GM12878 (cell line): ENCODE results near the gene CBLIF. TPM values are rescaled to one million over a fixed set of nuclear protein-coding genes. Genes with fewer than 3 reads are reported as not detected.

ENCODE experiments used
- ATAC-seq: fragments of 200-7000 bp; cut with Tn5 transposase; 3 replicates; pipeline ENCODE4 v1.9.1; 2020; ENCODE audit warnings: mild to moderate bottlenecking, moderate library complexity
- BruUV-seq: library from RNA; stranded (reverse); fragments of 400-500 nt; replicated peaks from 2 replicates; lab custom pipeline; 2021; lab: Mats Ljungman, UMichigan
- CTCF ChIA-PET: fragments of 300-600 bp; sonication (Branson Sonifier 250); formaldehyde crosslinking; extraction: SDS; loops from one replicate; lab custom pipeline; 2021; ENCODE audit warnings: inconsistent platforms; lab: Yijun Ruan, JAX
- POLR2A ChIA-PET: fragments of 350-600 bp; formaldehyde crosslinking; extraction: SDS; loops from one replicate; lab custom pipeline; 2021; ENCODE audit warnings: inconsistent platforms; lab: Charles Lee
- RAD21 ChIA-PET: fragments of 300-600 bp; sonication (Branson Sonifier 250); formaldehyde crosslinking; loops from one replicate; lab custom pipeline; 2023; ENCODE audit warnings: antibody characterized with exemption; ENCODE audit not compliant: unreplicated experiment; lab: Charles Lee
- SMC1A ChIA-PET: fragments of 300-600 bp; sonication (Branson Sonifier 250); formaldehyde crosslinking; loops from one replicate; lab custom pipeline; 2023; ENCODE audit not compliant: unreplicated experiment, uncharacterized antibody; lab: Charles Lee
- DNase-seq: peaks from one replicate; pipeline ENCODE4 v3.0.0-alpha.2; 2011; ENCODE audit warnings: low read depth, low spot score
- FAIRE-seq: peaks from 3 replicates; lab custom pipeline; 2011; peaks lifted over from hg19 to GRCh38; lab: Jason Lieb, UNC
- H2AFZ ChIP-seq: 2 replicates; pipeline ENCODE4 v1.6.0; 2011; ENCODE audit warnings: low read depth, low read length, control low read depth; ENCODE audit not compliant: control insufficient read depth
- H3K27ac ChIP-seq: 2 replicates; pipeline ENCODE4 v1.5.1; 2011; ENCODE audit warnings: control low read depth; ENCODE audit not compliant: control insufficient read depth, insufficient read depth
- H3K27me3 ChIP-seq, 2 experiments: replicated peaks in 1 of 2; 2 replicates each; pipeline versions ENCODE4 v1.6.0 to v1.6.1; 2011; ENCODE audit warnings: low read length in 1 of 2; ENCODE audit not compliant: control insufficient read depth in 2 of 2, insufficient read depth in 2 of 2
- H3K36me3 ChIP-seq, 2 experiments: 2 replicates each; pipeline ENCODE4 v1.5.1; 2011; ENCODE audit warnings: low read length in 1 of 2; ENCODE audit not compliant: control insufficient read depth in 2 of 2, insufficient read depth in 2 of 2
- H3K4me1 ChIP-seq: 2 replicates; pipeline ENCODE4 v1.6.1; 2011; ENCODE audit warnings: mild to moderate bottlenecking, low read length, moderate library complexity, mixed read lengths; ENCODE audit not compliant: control insufficient read depth, insufficient read depth
- H3K4me2 ChIP-seq: 2 replicates; pipeline ENCODE4 v1.6.0; 2011; ENCODE audit warnings: control low read depth; ENCODE audit not compliant: control insufficient read depth, insufficient read depth
- H3K4me3 ChIP-seq: fragments of 200-600 bp; sonication (generic); 2 replicates; pipeline ENCODE4 v1.5.1; 2016
- H3K79me2 ChIP-seq: 2 replicates; pipeline ENCODE4 v1.6.0; 2011; ENCODE audit warnings: low read length; ENCODE audit not compliant: control insufficient read depth, insufficient read depth
- H3K9ac ChIP-seq: 2 replicates; pipeline ENCODE4 v1.8.0; 2011; ENCODE audit warnings: low read length, control low read depth, mixed read lengths; ENCODE audit not compliant: control insufficient read depth, insufficient read depth
- H3K9me3 ChIP-seq: replicated peaks from 3 replicates; pipeline ENCODE4 v1.5.1; 2011; ENCODE audit warnings: mild to moderate bottlenecking, low read length; ENCODE audit not compliant: control insufficient read depth, insufficient read depth
- H4K20me1 ChIP-seq: 2 replicates; pipeline ENCODE4 v1.6.0; 2011; ENCODE audit not compliant: control insufficient read depth, insufficient read depth
- ATF7 ChIP-seq: fragments of 450-650 bp; IDR thresholded peaks from 2 replicates; pipeline ENCODE4 v1.6.1; 2016; ENCODE audit warnings: low read depth, mild to moderate bottlenecking
- CEBPB ChIP-seq, 2 experiments: fragments of 150-350 bp in 1 of 2; IDR thresholded peaks; 2 replicates each; pipeline ENCODE4 v1.6.1; 2012 to 2014; ENCODE audit warnings: low read depth in 2 of 2, low read length in 2 of 2, borderline replicate concordance in 1 of 2, inconsistent platforms in 1 of 2
- CHD4 ChIP-seq: fragments of 200-600 bp; sonication (generic); IDR thresholded peaks from 2 replicates; pipeline ENCODE4 v1.6.1; 2016; ENCODE audit warnings: mild to moderate bottlenecking
- CREM ChIP-seq: IDR thresholded peaks from 2 replicates; pipeline ENCODE4 v1.6.1; 2014; ENCODE audit warnings: antibody characterized with exemption, low read depth
- CTCF ChIP-seq, 3 experiments: IDR thresholded peaks in 2 of 3; conservative IDR thresholded peaks in 1 of 3; 2 replicates each; pipeline ENCODE4 v1.5.1; 2011; ENCODE audit warnings: low read depth in 3 of 3, low read length in 3 of 3, mild to moderate bottlenecking in 3 of 3, control low read depth in 2 of 3, moderate library complexity in 2 of 3, inconsistent platforms in 1 of 3, mixed read lengths in 1 of 3; ENCODE audit not compliant: control insufficient read depth in 2 of 3, insufficient read depth in 1 of 3; ENCODE audit errors: extremely low read depth in 1 of 3
- FOXM1 ChIP-seq: IDR thresholded peaks from 2 replicates; pipeline ENCODE4 v1.6.1; 2012; ENCODE audit warnings: low read depth, mild to moderate bottlenecking, inconsistent platforms, low read length, moderate library complexity
- MEF2B ChIP-seq: fragments of 450-650 bp; IDR thresholded peaks from 2 replicates; pipeline ENCODE4 v1.6.1; 2018; ENCODE audit warnings: mild to moderate bottlenecking, moderate library complexity; ENCODE audit not compliant: partially characterized antibody, poor library complexity, severe bottlenecking
- MTA2 ChIP-seq: fragments of 450-650 bp; IDR thresholded peaks from 2 replicates; pipeline ENCODE4 v1.6.1; 2016; ENCODE audit warnings: low read depth, mild to moderate bottlenecking, moderate library complexity
- POLR2AphosphoS2 ChIP-seq: IDR thresholded peaks from 2 replicates; pipeline ENCODE4 v1.6.1; 2011; ENCODE audit warnings: low read depth, mild to moderate bottlenecking, low read length, improper control_type of control experiment, moderate library complexity
- POU2F2 ChIP-seq: IDR thresholded peaks from 3 replicates; pipeline ENCODE4 v1.6.1; 2011; ENCODE audit warnings: low read depth, mild to moderate bottlenecking, low read length, borderline replicate concordance
- RAD21 ChIP-seq: IDR thresholded peaks from 2 replicates; pipeline ENCODE4 v1.6.1; 2011; ENCODE audit warnings: mild to moderate bottlenecking, low read depth, low read length, moderate library complexity; ENCODE audit not compliant: insufficient read depth
- RUNX3 ChIP-seq: IDR thresholded peaks from 2 replicates; pipeline ENCODE4 v1.6.1; 2012; ENCODE audit warnings: low read length, inconsistent platforms
- SMARCA5 ChIP-seq: fragments of 450-650 bp; IDR thresholded peaks from 2 replicates; pipeline ENCODE4 v1.6.1; 2017; ENCODE audit warnings: mild to moderate bottlenecking
- SMC3 ChIP-seq: IDR thresholded peaks from 2 replicates; pipeline ENCODE4 v1.6.1; 2011; ENCODE audit warnings: low read length, improper control_type of control experiment, borderline replicate concordance
- SREBF2 ChIP-seq: IDR thresholded peaks from 2 replicates; pipeline ENCODE4 v1.6.1; 2012; ENCODE audit warnings: mild to moderate bottlenecking, low read length
- YBX1 ChIP-seq: fragments of 450-650 bp; IDR thresholded peaks from 2 replicates; pipeline ENCODE4 v1.6.1; 2016; ENCODE audit warnings: antibody characterized with exemption
- ZNF207 ChIP-seq: fragments of 450-650 bp; IDR thresholded peaks from 2 replicates; pipeline ENCODE4 v1.6.1; 2014; ENCODE audit warnings: antibody characterized with exemption, mild to moderate bottlenecking, borderline replicate concordance
- WGBS: methylation state at CpG from one replicate; pipeline ENCODE4 v1.1.6; 2016; ENCODE audit warnings: low lambda C conversion rate; ENCODE audit not compliant: insufficient replicate concordance, insufficient coverage; ENCODE audit errors: missing lambda C conversion rate; 5-methylcytosine and 5-hydroxymethylcytosine counted together
- in situ Hi-C: fragments of 300-500 bp; cut with MboI; formaldehyde crosslinking; loops from 9 replicates; pipeline ENCODE4 v1.14.3; 2018; ENCODE audit warnings: mixed read lengths
- intact Hi-C: fragments of 100-400 bp; cut with micrococcal nuclease; formaldehyde crosslinking; loops from one replicate; pipeline ENCODE4 v1.14.2; 2022; ENCODE audit not compliant: unreplicated experiment
- polyA plus RNA-seq, 11 experiments: library from polyadenylated mRNA; depleted of rRNA in 4 of 11; unstranded in 6 of 11; stranded (reverse) in 5 of 11; fragments of >200 nt; fragmentation: Nextera tagmentation in 4 of 11; fragmentation: Illumina TruSeq in 1 of 11; extraction: Ambion mirVana in 4 of 11; extraction: Trizol in 1 of 11; gene quantifications; 1 replicate in 1 of 11; 2 replicates in 10 of 11; pipeline versions ENCODE4 v1.2.1 to v1.2.3, GENCODE V29; 2011 to 2016; ENCODE audit warnings: inconsistent platforms in 2 of 11, missing spikeins in 2 of 11, low read depth in 1 of 11
- total RNA-seq, 4 experiments: library from RNA; depleted of rRNA in 3 of 4; stranded (reverse); fragments of >200 nt in 3 of 4; fragmentation: Illumina TruSeq in 1 of 4; extraction: Trizol in 1 of 4; gene quantifications; 2 replicates each; pipeline versions ENCODE4 v1.2.1 to v1.2.3, GENCODE V29; 2013 to 2021

Gene CBLIF
- total and polyA plus RNA-seq, 10 of the 15 experiments (the other 5 are each of a cell fraction or from before 2014, with no cell fraction given), result not detected

DNA sequence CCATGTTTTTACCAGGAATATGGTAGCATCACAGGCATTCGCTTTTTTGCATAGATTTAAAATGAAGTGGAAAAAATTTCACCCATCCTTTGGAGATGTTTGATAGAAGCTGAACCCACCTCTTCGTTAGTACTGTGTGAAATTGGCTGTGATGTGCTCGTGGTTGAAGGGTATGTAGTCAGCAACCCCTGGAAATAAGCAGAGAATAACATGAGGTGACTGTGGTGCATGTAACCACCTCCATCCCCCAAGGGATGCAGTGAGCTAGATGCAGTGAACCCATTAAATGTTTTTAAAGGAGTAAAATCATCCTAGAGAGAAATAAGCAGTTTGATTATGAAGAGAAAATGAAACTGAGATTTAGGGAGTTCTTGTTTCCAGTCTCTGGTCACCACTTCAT, 15.9 kb downstream of the CBLIF start (continued):
- TF ChIP-seq CHD4, result no peak

DNA sequence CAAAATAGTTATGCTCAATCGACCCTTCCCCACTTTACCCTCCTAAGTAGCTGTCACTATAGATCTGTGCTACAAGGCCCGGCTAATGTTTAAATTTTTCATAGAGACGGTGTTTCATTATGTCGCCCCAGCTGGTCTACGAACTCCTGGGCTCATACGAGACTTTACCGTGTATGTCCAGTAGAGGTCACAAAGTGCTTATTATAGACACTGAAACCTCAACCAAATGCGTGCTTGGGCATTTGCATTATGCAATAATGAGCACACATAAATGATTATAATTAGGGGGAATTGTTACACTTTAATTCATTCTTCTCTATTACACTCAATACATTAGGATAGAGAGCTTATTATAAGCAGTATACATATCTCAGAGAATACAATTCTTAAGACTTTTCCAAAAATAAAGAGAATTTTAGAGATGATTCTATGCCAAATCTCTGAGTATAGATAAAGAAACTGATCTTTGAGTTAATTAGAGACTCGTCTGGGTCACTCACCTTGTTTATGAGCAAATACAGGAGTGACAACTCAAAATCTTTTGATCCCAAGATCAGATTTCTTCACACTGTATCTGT, 22.2 kb downstream of the CBLIF start:
- no peak overlapping the region for H3K4me3 ChIP-seq
- no peak overlapping the region; the same call in 1 of the 2 replicates for H2AFZ ChIP-seq
- SMC1A ChIA-PET, result interaction anchor here (0.6 to 2.8 kb wide), 5 partner anchors 96 to 1569 kb away, joined by 3 to 17 read pairs (median 5); partner anchors contain the start of gene TMEM216
- peak; percentile 58; the same call in 1 of the 3 replicates for TF ChIP-seq POU2F2
- TF ChIP-seq RUNX3, result peak; percentile 51; the same call in 1 of the 2 replicates
- TF ChIP-seq ATF7, result peak; percentile 33; the same call in 1 of the 2 replicates
- TF ChIP-seq FOXM1, result peak; percentile 28; the same call in 1 of the 2 replicates
- TF ChIP-seq SREBF2, result no peak
- peak; percentile 13; the same call in 1 of the 2 replicates for TF ChIP-seq MTA2
- no peak for TF ChIP-seq POLR2AphosphoS2
- 0 out of 2 replicates have a peak, but pooled peaks have one; percentile 11 for TF ChIP-seq CREM
- TF ChIP-seq YBX1, result no peak
- peak; percentile 23 for TF ChIP-seq MEF2B
- no peak for TF ChIP-seq ZNF207
- peak; percentile 48 to 72 (median 61); a peak in 5 of 6 replicates for TF ChIP-seq CTCF (IDR thresholded peaks at IDR 0.05 in 2 of 3, conservative IDR thresholded peaks at IDR 0.05 in 1 of 3; ENCODE audit: control insufficient read depth in 2 of 3, extremely low read depth in 1 of 3, insufficient read depth in 1 of 3, low read depth in 3 of 3, low read length in 3 of 3)
- TF ChIP-seq CHD4, result no peak
- peak in 1 of 2 experiments; percentile 60; a peak in 2 of 4 replicates for TF ChIP-seq CEBPB (IDR thresholded peaks at IDR 0.05; ENCODE audit: borderline replicate concordance in 1 of 2, low read depth in 2 of 2, low read length in 2 of 2)
- TF ChIP-seq SMARCA5, result 0 out of 2 replicates have a peak, but pooled peaks have one; percentile 51
- TF ChIP-seq SMC3, result peak; percentile 64; the same call in 1 of the 2 replicates
- TF ChIP-seq RAD21, result peak; percentile 81
- H3K9me3 ChIP-seq, result no peaks in the 10 kb centered on the region
- intact Hi-C loops (loop anchor here (1.0 to 10.0 kb wide), 5 partner anchors 96 to 522 kb away; no protein-coding TSS in a partner anchor), in situ Hi-C loops (loop anchor here (5.0 kb wide), 1 partner anchor 434 kb away; no protein-coding TSS in a partner anchor)
- POLR2A ChIA-PET, result no interaction called here
- ATAC-seq (peak; percentile 98), FAIRE-seq (peak; percentile 61), DNase-seq (no peak)
- peaks cover 5% of the 10 kb centered on the region; the same call in 1 of the 2 replicates for H3K4me1 ChIP-seq
- no peak overlapping the region for H3K27ac ChIP-seq
- H3K9ac ChIP-seq, result no peak overlapping the region
- RAD21 ChIA-PET, result interaction anchor here (0.6 to 1.0 kb wide), 5 partner anchors 428 to 457 kb away, joined by 3 to 9 read pairs (median 3); partner anchors contain the start of gene MS4A4A
- BruUV-seq, result no TSS peak
- H3K79me2 ChIP-seq, result no peaks in the 10 kb centered on the region
- 2% methylated on average over 9 of the region's 9 CpGs for WGBS
- no peaks in the 10 kb centered on the region for H3K36me3 ChIP-seq
- CTCF ChIA-PET, result interaction anchor here (0.8 to 3.0 kb wide), 9 partner anchors 13 to 634 kb away, joined by 3 to 37 read pairs (median 4); partner anchors contain the start of gene MRPL16
- H3K4me2 ChIP-seq, result no peak overlapping the region
- no peaks in the 10 kb centered on the region for H4K20me1 ChIP-seq
- no peaks in the 10 kb centered on the region for H3K27me3 ChIP-seq
